GM06990 (cell line): ENCODE data around the gene OR2L3.
"Not testable (repeated sequence)": the region's sequence is repeated elsewhere in the genome, so short reads cannot be mapped to it uniquely, and the experiment has no call there.

Experiments
- DNase-seq: peaks from one replicate; pipeline ENCODE4 v3.0.0-alpha.2; 2011; ENCODE audit not compliant: insufficient read length; ENCODE audit errors: extremely low read depth
- H3K27me3 ChIP-seq: replicated peaks from 2 replicates; pipeline ENCODE4 v1.6.0; 2011; ENCODE audit warnings: low read length; ENCODE audit not compliant: control insufficient read depth, insufficient read depth
- H3K36me3 ChIP-seq: 2 replicates; pipeline ENCODE4 v1.5.1; 2011; ENCODE audit warnings: low read length; ENCODE audit not compliant: control insufficient read depth, insufficient read depth
- H3K4me3 ChIP-seq: replicated peaks from 2 replicates; pipeline ENCODE4 v1.5.1; 2011; ENCODE audit warnings: low read depth, mild to moderate bottlenecking, control low read depth, low read length
- TF ChIP-seq, protein P1 (sequence below): IDR thresholded peaks from 2 replicates; pipeline ENCODE4 v1.5.1; 2011; ENCODE audit warnings: low read length, control low read depth, mild to moderate bottlenecking, inconsistent platforms; ENCODE audit not compliant: insufficient read depth, poor library complexity, severe bottlenecking

Gene OR2L3

GRCh38 chr1:248065071-248065470, 18.4 kb downstream of the OR2L3 start:
- TF ChIP-seq, protein P1, sequence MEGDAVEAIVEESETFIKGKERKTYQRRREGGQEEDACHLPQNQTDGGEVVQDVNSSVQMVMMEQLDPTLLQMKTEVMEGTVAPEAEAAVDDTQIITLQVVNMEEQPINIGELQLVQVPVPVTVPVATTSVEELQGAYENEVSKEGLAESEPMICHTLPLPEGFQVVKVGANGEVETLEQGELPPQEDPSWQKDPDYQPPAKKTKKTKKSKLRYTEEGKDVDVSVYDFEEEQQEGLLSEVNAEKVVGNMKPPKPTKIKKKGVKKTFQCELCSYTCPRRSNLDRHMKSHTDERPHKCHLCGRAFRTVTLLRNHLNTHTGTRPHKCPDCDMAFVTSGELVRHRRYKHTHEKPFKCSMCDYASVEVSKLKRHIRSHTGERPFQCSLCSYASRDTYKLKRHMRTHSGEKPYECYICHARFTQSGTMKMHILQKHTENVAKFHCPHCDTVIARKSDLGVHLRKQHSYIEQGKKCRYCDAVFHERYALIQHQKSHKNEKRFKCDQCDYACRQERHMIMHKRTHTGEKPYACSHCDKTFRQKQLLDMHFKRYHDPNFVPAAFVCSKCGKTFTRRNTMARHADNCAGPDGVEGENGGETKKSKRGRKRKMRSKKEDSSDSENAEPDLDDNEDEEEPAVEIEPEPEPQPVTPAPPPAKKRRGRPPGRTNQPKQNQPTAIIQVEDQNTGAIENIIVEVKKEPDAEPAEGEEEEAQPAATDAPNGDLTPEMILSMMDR = no peak
- no peak overlapping the region for H3K4me3 ChIP-seq
- no peak for DNase-seq
- H3K36me3 ChIP-seq = no peaks in the 10 kb centered on the region
- H3K27me3 ChIP-seq = no peaks in the 10 kb centered on the region

DNA sequence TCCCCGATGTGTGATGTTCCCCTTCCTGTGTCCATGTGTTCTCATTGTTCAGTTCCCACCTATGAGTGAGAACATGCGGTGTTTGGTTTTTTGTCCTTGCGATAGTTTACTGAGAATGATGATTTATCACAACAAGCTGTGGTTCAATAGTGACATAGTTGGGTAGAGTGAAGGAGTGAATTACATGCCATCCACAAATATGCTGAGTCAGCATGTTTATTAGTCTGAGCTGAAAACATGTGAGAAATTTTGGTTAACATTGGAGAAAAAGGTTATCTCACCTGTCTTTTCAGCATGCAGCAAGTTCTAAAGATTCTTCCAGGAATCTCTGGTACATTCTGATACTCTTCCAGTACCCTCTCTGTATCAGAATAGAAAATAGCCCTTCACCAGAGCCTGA, 19.0 kb downstream of the OR2L3 start:
- DNase-seq = no peak
- Histone ChIP-seq H3K27me3 (no peaks in the 10 kb centered on the region), H3K36me3 (no peaks in the 10 kb centered on the region), H3K4me3 (no peak overlapping the region)
- TF ChIP-seq, protein P1 = no peak

GRCh38 chr1:248083864-248084263, 37.2 kb downstream of the OR2L3 start:
- H3K27me3 ChIP-seq, DNase-seq, H3K36me3 ChIP-seq, H3K4me3 ChIP-seq: not testable (repeated sequence)

DNA sequence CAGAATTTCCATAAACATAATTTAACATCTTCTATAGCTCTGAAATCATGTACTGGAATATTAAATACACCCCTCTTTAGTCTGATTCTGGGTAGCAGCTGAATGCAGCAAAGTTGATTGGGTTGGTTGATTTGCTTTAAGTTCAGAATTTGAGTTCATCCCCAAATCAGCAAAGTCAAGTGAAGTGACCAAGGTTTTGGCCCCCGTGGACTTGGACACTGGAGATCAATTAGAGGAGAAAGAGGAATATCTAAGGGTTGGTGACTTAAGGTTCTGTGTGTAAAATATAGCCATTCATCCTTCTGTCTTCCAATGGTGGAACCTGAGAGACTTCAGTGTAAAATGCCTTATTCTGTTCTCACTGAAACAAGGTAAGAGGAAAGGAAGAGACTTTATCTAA, 48.2 kb downstream of the OR2L3 start, which contains the start of gene OR2L13:
OR2L13 (plus strand) TSS at position 301 of the 400 bp plus-strand sequence. CDS start 4,192 bp downstream, outside the sequence.
- TF ChIP-seq, protein P1 = no peak
- no peak within 1 kb of the TSS for H3K4me3 ChIP-seq
- H3K27me3 ChIP-seq = no peaks in the 10 kb centered on the region
- H3K36me3 ChIP-seq = no peaks in the 10 kb centered on the region
- no peak for DNase-seq

DNA sequence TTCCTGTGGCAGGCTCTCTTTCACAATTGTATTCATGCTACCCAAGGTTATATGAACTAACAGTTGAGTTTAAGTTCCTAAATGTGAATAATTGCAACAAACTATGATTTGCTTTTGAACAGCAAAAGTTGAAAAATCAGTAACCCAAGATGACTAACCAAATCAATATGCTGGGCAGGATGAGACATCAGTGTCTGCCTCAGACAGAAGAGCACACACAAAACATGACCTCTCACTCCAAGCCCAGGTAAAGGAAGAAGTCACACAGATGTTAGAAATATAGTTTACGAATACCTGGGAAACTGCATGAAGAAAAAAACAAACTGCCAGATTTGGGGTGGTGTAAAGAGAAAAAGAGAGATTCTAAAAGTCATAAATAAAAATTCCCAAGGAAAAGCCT, 51.9 kb downstream of the OR2L3 start:
- no peak overlapping the region for H3K4me3 ChIP-seq
- no peak for DNase-seq
- no peaks in the 10 kb centered on the region for H3K36me3 ChIP-seq
- H3K27me3 ChIP-seq = no peaks in the 10 kb centered on the region
- TF ChIP-seq, protein P1 = no peak

- no peaks in the 10 kb centered on the region for H3K36me3 ChIP-seq
- TF ChIP-seq, protein P1 = no peak
- no peak overlapping the region for H3K4me3 ChIP-seq
- no peak for DNase-seq
- H3K27me3 ChIP-seq = no peaks in the 10 kb centered on the region
Observed at GRCh38 chr1:248102847-248103246, 56.2 kb downstream of the OR2L3 start.
